Measurements from ENCODE around the gene FAM3D. TPM values are rescaled to one million over a fixed set of nuclear protein-coding genes. Genes with fewer than 3 reads are reported as not detected.

The FAM3D gene
- total RNA-seq, 1 donor from 2014 or later = 4.0 TPM

DNA sequence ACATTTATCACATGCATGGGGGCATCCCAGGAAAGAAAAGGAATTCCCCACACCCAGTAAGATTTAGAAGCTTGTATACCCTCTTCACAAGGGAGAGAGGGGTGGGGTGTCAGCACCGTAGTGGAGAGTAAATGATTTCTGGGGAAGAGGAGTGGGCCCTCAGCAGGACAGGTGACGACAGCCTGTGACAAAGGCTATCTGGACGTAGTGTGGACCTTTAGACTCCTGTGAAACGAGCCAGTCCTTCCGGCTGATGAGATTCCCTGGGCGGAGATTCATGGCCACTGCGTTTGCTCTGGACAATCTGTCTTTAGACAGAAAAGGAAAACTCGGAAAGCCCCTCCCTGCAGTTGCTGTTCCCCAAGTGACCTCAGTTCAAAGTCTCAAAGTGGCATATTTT lies 1.7 kb upstream of the FAM3D start:
- Histone ChIP-seq H3K27ac (no peak overlapping the region), H3K9me3 (no peaks in the 10 kb centered on the region), H3K4me3 (no peak overlapping the region), H3K4me1 (peaks cover 4% of the 10 kb centered on the region), H3K27me3 (no peaks in the 10 kb centered on the region), H3K36me3 (no peaks in the 10 kb centered on the region)
- no peak for ATAC-seq
- TF ChIP-seq, protein P1, sequence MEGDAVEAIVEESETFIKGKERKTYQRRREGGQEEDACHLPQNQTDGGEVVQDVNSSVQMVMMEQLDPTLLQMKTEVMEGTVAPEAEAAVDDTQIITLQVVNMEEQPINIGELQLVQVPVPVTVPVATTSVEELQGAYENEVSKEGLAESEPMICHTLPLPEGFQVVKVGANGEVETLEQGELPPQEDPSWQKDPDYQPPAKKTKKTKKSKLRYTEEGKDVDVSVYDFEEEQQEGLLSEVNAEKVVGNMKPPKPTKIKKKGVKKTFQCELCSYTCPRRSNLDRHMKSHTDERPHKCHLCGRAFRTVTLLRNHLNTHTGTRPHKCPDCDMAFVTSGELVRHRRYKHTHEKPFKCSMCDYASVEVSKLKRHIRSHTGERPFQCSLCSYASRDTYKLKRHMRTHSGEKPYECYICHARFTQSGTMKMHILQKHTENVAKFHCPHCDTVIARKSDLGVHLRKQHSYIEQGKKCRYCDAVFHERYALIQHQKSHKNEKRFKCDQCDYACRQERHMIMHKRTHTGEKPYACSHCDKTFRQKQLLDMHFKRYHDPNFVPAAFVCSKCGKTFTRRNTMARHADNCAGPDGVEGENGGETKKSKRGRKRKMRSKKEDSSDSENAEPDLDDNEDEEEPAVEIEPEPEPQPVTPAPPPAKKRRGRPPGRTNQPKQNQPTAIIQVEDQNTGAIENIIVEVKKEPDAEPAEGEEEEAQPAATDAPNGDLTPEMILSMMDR (IDR thresholded peaks at IDR 0.05) = no peak
- intact Hi-C loops (cut with DNase I) = no loop called here
- no peak for DNase-seq

DNA sequence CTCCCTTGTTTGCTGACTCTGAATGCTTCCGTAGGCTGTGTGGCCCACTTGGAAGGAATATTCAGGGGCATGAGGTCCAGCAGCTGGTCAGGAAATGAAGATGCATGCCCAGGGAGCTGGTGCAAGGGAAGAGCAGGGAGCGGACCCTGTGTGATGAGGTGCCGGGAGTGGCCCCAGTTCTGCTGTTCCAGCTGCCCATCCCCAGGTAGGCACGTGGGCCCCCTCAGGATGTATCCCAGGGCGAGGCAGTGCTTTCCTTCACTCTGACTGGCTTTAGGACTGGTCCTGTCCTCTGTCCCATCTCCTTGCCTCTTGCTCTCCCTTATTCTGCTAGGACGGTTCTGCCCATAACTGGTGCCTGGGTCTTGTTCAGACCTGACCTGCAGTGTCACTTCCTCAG lies 1.1 kb upstream of the FAM3D start:
- no peak for DNase-seq
- no peaks in the 10 kb centered on the region for H3K9me3 ChIP-seq
- TF ChIP-seq, protein P1 (IDR thresholded peaks at IDR 0.05) = no peak
- peaks cover 4% of the 10 kb centered on the region for H3K4me1 ChIP-seq
- H3K27ac ChIP-seq = no peak overlapping the region
- ATAC-seq = no peak
- intact Hi-C loops (cut with DNase I) = no loop called here
- H3K4me3 ChIP-seq = no peak overlapping the region
- no peaks in the 10 kb centered on the region for H3K36me3 ChIP-seq
- H3K27me3 ChIP-seq = no peaks in the 10 kb centered on the region

DNA sequence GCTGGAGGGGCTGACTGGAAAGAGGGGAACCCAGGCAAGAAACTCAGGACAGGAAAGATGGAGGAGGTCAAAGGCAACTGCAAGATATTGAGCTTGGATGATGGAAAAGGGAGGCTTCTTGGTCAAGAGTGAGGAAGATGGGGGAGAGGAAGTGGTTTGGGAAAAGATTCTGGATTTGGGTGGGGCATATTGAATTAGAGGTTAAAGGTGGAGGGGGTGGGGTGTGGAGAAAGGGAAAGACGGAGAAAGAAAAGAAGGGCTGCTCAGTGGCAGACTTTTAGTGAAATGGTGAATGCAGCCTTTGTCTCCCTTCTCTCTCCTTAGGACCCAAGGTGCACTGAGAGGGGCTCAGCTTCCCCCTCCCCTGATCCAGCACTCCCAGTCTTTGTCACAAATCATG lies 655 bp upstream of the FAM3D start:
- no peak for DNase-seq
- Histone ChIP-seq H3K27me3 (no peaks in the 10 kb centered on the region), H3K4me3 (no peak overlapping the region), H3K4me1 (peaks cover 4% of the 10 kb centered on the region), H3K9me3 (no peaks in the 10 kb centered on the region), H3K27ac (no peak overlapping the region), H3K36me3 (no peaks in the 10 kb centered on the region)
- TF ChIP-seq, protein P1 (IDR thresholded peaks at IDR 0.05) = no peak
- ATAC-seq = no peak
- intact Hi-C loops (cut with DNase I) = no loop called here

DNA sequence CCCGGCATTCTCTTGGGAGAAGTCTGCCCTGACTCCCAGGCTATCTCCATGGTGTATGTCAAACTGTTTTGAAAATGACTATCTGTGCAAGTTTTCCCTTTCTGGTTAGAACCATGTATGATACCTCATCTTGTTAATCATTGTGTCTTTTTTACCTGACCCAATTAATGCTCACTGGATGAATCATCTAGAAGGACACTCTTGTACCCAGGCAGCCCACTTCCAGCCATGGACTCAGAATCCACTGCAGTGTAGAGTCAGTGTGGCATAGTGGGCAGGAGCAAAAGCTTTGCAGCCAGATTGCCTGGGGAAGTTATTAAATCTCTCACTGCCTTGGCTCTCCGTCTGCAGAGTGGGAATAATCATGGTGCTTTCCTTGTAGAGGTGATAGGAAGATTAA lies 1.2 kb downstream of the FAM3D start:
- H3K27me3 ChIP-seq = no peaks in the 10 kb centered on the region
- no peak for DNase-seq
- H3K4me3 ChIP-seq = no peak overlapping the region
- TF ChIP-seq, protein P1 (IDR thresholded peaks at IDR 0.05) = no peak
- no peaks in the 10 kb centered on the region for H3K9me3 ChIP-seq
- no peak for ATAC-seq
- intact Hi-C loops (cut with DNase I) = no loop called here
- H3K27ac ChIP-seq = no peak overlapping the region
- peaks cover 4% of the 10 kb centered on the region for H3K4me1 ChIP-seq
- H3K36me3 ChIP-seq = no peaks in the 10 kb centered on the region

DNA sequence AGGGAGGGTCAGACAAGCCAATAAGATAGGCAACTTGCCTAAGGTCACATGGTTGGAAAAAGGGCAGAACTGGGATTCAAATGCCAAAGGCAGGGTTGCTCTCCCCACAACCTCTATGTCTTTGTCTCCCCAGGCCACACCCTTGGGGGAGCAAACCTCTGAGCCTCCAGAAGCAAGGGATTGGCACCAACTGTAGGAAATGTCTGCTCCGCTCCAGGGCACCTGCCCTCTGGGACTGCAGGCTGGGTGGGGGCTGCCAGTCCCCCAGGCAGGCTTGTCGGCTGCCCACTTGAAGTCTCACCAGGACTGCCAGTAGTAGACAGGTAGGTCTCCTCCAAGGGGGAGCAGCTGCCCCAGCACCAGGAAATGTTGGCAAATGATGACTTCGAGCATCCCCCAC lies 2.0 kb downstream of the FAM3D start:
- DNase-seq (no peak), ATAC-seq (no peak)
- H3K36me3 ChIP-seq = no peaks in the 10 kb centered on the region
- no peaks in the 10 kb centered on the region for H3K27me3 ChIP-seq
- no peak overlapping the region for H3K27ac ChIP-seq
- no peaks in the 10 kb centered on the region for H3K9me3 ChIP-seq
- intact Hi-C loops (cut with DNase I) = no loop called here
- H3K4me1 ChIP-seq = peaks cover 4% of the 10 kb centered on the region
- TF ChIP-seq, protein P1 (IDR thresholded peaks at IDR 0.05) = no peak
- H3K4me3 ChIP-seq = no peak overlapping the region

DNA sequence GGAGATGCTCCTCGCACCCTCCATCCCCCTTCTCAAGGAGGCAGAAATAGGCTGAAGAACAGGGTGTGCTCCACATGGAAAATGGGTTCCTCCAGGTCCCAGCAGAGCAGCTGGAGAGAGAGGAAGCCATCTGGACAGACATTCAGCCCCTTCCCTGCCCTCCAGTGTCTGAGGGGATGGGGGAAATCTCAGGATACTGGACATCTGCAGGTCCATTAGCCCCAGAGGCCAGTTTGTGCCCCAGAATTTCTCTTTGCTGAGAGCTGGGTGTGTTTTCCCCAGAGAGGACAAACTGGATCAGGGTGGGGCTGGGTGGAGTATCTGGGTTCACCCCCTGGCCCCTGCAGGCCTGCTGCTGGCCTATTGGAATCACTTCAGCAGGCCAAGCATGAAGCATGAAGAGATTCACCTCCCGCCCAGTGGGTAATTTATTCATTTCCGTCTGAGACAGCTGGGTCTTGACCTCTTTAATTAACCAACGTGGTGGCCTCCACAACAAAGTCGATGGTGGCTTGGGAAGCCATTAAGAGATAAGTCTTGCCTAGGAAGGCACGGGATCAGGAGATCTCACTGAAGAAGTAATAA lies 4.6 kb downstream of the FAM3D start:
- no peaks in the 10 kb centered on the region for H3K27me3 ChIP-seq
- intact Hi-C loops (cut with DNase I) = no loop called here
- DNase-seq (no peak), ATAC-seq (no peak)
- H3K9me3 ChIP-seq = no peaks in the 10 kb centered on the region
- no peak overlapping the region for H3K4me3 ChIP-seq
- H3K27ac ChIP-seq = no peak overlapping the region
- peaks cover 1% of the 10 kb centered on the region for H3K4me1 ChIP-seq
- no peaks in the 10 kb centered on the region for H3K36me3 ChIP-seq
- TF ChIP-seq, protein P1 (IDR thresholded peaks at IDR 0.05) = no peak
